Measurements from ENCODE around the gene GRM4.

Gene GRM4

DNA sequence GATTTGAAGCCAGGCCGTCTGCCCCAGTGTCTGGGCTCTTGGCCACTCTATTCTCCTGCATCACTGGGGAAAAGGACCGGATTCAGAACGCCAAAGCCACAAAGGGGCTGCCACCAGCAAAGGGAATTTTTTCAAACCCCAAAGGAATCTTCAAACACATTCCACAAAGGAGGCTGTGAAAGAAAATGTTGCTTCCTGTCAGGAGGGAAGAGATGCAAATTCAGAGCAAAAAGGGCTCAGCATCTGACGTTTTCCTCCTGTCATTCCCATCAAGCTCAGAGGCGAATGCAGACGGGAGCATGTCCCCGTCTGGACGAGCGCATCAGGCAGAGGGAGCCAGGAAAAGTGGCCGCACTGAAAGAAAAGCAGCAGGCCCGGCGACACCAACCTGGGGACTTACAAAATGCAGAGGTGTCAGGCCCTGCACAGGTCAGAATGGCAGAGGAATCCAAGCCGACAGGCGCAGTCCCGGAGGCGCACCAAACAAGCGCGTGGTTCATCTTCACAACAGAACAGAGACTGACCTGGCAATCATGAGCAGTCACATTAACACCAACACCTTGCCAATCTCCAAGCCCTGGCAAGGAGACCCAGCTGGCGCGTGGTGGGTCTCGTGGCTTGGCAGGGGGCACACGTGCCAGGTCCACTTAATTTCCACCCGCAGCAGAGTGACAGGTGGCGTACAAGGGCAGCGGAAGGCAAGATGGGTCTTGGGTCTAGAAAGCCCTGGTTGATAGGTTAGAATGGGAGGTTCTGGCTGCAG lies 62.8 kb downstream of the GRM4 start:
- DNase-seq = peak in 1 of 2 experiments; percentile 19

GRCh38 chr6:34082348-34082747 lies 63.5 kb downstream of the GRM4 start:
- DNase-seq = no peak

DNA sequence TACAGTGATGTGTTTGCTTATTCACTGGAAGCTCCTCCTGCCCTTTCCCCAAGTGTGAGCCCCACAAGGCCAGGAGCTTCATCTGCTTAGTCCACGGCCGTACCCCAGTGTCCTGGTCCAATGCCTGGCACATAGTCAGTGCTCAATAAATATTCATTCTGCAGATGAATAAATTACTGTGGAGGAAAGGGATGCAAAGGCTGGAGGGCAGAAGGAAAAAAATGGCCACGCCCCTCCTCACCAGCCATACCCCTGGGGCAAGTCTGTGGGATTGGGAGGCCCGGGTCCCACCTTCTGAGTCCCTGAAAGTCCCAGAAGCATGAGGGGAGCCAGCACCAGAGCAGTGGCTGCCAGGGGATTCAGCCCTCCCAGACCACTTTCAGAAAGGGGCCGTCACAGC lies 65.5 kb downstream of the GRM4 start:
- no peak for DNase-seq

- DNase-seq = no peak
Measured at GRCh38 chr6:34079899-34080298, 66.0 kb downstream of the GRM4 start.

GRCh38 chr6:34075906-34076305 lies 70.0 kb downstream of the GRM4 start:
- no peak for DNase-seq

DNA sequence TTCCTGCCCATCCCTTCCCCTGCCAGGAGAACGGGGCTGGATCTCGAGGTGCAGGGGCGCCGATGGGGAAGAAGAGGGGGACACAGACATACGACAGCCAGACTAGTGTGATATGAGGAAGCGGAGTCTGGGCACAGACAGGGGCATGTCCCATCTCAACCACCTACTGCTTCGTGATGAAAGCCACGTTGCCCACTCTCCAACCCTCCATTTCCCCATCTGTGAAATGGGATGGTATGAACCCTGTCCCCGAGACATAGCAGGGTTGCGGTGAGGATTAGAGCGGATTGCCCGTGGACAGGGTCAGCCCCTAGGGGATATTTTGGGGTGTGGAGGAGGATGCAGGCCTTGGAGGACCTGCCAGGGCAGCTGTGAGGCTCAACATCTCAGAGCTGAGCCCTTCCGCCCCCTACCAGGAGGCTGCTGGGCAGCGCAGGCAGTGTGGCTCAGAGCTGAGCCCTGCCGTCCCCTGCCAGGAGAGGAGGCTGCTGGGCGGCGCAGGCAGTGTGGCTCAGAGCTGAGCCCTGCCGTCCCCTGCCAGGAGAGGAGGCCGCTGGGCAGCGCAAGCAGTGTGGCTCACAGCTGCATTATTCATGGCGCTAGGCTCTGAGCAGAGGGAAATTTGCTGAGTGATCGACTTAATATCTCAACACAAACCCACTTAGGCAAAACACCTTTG lies 71.7 kb downstream of the GRM4 start:
- no peak for DNase-seq

DNA sequence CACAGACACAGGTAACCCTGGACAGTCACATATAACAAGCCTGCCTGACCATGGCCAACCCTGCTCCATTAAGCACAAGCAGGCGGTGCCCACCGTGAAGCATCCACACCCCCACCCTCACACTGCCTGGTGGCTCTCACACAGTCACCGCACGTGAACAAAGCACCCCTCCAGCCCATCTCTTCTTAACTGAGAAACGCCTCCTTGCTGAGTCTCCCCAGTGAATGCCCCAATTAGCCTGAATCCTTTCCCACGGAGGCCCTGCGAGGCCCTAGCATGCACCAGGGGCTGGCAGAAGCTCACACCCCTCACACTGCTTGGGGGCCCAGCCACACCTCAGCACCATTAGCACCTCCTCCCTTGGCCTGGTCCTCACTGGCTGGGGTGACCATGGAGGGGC lies 72.3 kb downstream of the GRM4 start:
- no peak for DNase-seq

- DNase-seq = no peak
Measured at GRCh38 chr6:34072727-34073126, 73.2 kb downstream of the GRM4 start.

DNA sequence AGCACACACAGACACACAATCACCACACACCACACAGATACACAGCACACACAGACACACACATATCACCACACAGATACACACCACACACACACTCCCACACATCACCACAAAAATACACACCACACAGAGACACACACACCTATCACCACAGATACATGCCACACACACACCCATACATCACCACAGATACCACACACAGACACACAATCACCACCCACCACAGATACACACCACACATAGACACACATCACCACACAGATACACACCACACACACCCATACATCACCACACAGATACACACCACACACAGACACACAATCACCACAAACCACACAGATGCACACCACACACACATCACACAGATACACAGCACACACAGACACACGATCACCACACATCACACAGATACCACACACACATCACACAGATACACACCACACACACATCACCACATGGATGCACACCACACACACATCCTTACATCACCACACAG lies 74.0 kb downstream of the GRM4 start:
- DNase-seq = no peak

DNA sequence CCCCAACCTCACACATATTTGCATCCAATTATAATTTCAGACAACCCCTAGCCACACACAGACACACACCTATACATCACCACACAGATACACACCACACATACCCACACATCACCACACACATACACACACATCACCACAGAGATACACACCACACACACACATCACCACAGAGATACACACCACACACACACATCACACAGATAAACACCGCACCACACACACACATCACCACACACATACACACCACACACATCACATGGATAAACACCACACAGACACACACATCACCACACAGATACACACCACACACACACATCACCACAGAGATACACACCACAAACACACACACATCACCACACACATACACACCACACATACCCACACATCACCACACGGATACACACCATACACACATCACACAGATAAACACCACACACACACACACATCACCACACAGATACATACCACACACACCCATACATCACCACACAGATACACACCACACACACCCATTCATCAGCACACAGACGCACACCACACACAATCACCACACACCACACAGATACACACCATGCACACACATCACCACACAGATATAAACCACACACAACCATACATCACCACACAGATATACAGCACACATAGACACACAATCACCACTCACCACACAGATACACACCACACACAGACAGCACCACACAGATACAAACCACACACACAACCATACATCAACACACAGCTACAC lies 74.6 kb downstream of the GRM4 start:
- DNase-seq = no peak

DNA sequence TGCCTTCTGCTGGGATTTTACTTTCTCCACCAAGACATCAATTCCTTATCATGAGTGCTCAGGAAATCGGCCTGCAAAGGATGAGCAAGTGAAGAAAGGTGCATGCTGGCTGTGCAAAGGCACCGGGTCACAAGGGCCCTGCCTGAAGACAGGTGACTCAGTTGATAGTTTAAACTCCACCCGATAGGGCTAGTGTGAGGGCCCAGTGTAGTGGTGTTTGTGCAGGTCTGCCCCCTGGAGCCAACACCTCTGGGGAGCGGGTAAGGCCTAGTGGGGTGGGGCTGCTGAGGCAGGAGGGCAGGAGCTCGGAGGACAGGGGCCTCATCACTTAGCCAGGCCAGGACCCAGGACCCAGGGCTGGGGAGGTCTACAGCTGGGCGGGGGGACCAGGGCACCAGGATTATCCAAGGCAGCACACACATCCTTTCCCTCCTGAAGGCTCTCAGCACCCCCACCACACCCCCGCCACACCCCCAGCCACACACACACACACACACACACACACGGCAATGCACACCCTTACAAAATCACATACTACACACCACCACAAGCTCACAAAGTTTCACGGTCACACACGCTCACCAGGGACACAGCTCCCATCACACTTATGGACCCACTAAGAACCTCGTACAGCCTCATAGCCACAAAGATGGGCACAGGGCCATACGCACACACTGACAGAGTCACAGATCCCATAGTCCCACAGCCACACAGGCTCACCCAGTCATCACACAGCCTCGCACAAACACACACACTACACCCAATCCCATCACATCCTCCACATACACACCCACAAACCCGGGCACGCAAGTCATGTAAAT lies 75.4 kb downstream of the GRM4 start:
- DNase-seq = no peak

DNA sequence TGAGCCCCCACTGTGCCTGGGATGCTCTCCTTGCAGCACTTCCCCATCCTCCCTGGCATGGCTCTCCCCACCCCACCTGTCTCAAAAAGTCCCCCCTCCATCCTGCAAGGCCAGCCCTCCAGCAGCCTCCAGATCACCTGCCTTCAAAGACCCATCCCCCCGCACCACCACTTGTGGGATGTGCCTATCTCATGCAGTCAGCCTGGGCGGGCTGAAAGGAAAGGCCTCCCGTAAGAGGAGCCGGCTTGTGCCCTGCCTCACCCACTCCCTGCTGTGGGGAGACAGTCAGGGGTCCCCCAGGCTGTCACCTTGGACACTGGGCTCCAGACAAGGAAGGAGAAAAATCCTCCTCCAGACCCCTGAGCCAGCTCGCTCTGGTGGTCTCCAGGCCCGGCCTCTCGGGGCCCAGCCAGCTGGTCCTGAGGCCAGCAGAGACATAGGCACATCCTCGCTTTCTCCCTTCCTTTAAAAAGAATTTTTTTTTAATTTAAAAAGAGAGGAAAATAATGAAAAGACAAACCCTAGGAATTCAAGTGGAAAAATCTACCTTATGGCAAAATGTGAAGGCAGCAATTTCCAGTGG lies 77.3 kb downstream of the GRM4 start:
- DNase-seq = no peak

GRCh38 chr6:34067814-34068213 lies 78.1 kb downstream of the GRM4 start:
- DNase-seq = no peak

- DNase-seq = no peak
Measured at GRCh38 chr6:34066772-34067770, 78.8 kb downstream of the GRM4 start.

- no peak for DNase-seq
Measured at GRCh38 chr6:34066218-34066571, 79.7 kb downstream of the GRM4 start.

- DNase-seq = peak; percentile 61 to 83
Measured at GRCh38 chr6:34065466-34066217, 80.2 kb downstream of the GRM4 start.

- DNase-seq = no peak
Measured at GRCh38 chr6:34064675-34065074, 81.2 kb downstream of the GRM4 start.

- DNase-seq = peak; percentile 17 to 80
Measured at GRCh38 chr6:34063651-34064050, 82.2 kb downstream of the GRM4 start.

DNA sequence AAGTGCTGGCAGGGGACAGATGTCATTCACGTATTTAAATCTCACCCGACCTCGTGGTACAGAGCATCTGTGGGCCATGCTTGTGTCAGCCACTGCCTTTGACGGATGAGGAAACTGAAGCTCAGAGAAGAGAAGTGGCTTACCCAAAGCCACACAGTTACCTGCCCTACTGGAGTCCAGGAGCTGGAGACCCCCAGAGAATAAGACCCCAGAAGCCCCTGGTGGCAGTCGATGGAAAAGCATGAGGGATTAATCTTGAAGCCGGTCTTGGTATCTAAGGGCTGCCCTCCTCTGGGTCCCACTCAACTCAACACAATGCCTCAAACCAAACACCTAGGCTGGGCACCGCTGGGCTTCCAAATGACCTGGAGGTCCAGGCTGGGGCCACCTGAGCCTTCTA lies 83.1 kb downstream of the GRM4 start:
- no peak for DNase-seq

GRCh38 chr6:34062156-34062555 lies 83.7 kb downstream of the GRM4 start:
- no peak for DNase-seq
